H9 (cell line): ENCODE data around the gene TXNDC17. TPM values are rescaled to one million over a fixed set of nuclear protein-coding genes. Genes with fewer than 3 reads are reported as not detected.

ENCODE experiments used
- DNase-seq: peaks from one replicate; pipeline ENCODE4 v3.0.0-alpha.2; 2017
- H2AFZ ChIP-seq: one replicate; pipeline ENCODE4 v1.6.1; 2013; ENCODE audit warnings: mild to moderate bottlenecking, low read length, control low read depth, moderate library complexity
- H2AK5ac ChIP-seq: 2 replicates; pipeline ENCODE4 v1.6.1; 2013; ENCODE audit warnings: low read length, control low read depth, mixed read lengths; ENCODE audit not compliant: insufficient read length
- H2BK120ac ChIP-seq: one replicate; pipeline ENCODE4 v1.6.1; 2013; ENCODE audit warnings: low read depth, mild to moderate bottlenecking, low read length, control low read depth, inconsistent platforms; ENCODE audit not compliant: poor library complexity, severe bottlenecking
- H2BK12ac ChIP-seq: 2 replicates; pipeline ENCODE4 v1.6.1; 2013; ENCODE audit warnings: low read length, control low read depth, mixed read lengths, low read depth; ENCODE audit not compliant: insufficient read length
- H2BK15ac ChIP-seq: 2 replicates; pipeline ENCODE4 v1.6.1; 2013; ENCODE audit warnings: low read depth, low read length, control low read depth
- H2BK20ac ChIP-seq: one replicate; pipeline ENCODE4 v1.6.1; 2013; ENCODE audit warnings: low read depth, mild to moderate bottlenecking, low read length, control low read depth, inconsistent platforms; ENCODE audit not compliant: poor library complexity, severe bottlenecking
- H2BK5ac ChIP-seq: 2 replicates; pipeline ENCODE4 v1.6.1; 2013; ENCODE audit warnings: low read length, control low read depth, mixed read lengths; ENCODE audit not compliant: insufficient read length
- H3K14ac ChIP-seq: 2 replicates; pipeline ENCODE4 v1.6.1; 2013; ENCODE audit warnings: low read length, control low read depth; ENCODE audit not compliant: insufficient read depth
- H3K18ac ChIP-seq: 2 replicates; pipeline ENCODE4 v1.6.1; 2013; ENCODE audit warnings: low read depth, mild to moderate bottlenecking, mixed read lengths, low read length, control low read depth; ENCODE audit not compliant: insufficient read length
- H3K23ac ChIP-seq: 2 replicates; pipeline ENCODE4 v1.6.1; 2013; ENCODE audit warnings: low read length, control low read depth, mixed read lengths, low read depth; ENCODE audit not compliant: insufficient read length
- H3K23me2 ChIP-seq: 2 replicates; pipeline ENCODE4 v1.6.1; 2013; ENCODE audit warnings: low read depth, mild to moderate bottlenecking, mixed read lengths, low read length, control low read depth; ENCODE audit not compliant: insufficient read length, poor library complexity, severe bottlenecking
- H3K27ac ChIP-seq: 2 replicates; pipeline ENCODE4 v1.5.1; 2013; ENCODE audit warnings: low read length, control low read depth, mixed read lengths, low read depth; ENCODE audit not compliant: insufficient read length
- H3K27me3 ChIP-seq: 2 replicates; pipeline ENCODE4 v1.6.1; 2013; ENCODE audit warnings: low read length, control low read depth, inconsistent platforms; ENCODE audit not compliant: insufficient read depth
- H3K4ac ChIP-seq: 2 replicates; pipeline ENCODE4 v1.6.1; 2013; ENCODE audit warnings: low read depth, mild to moderate bottlenecking, control low read depth, inconsistent platforms, low read length, moderate library complexity
- H3K4me1 ChIP-seq: 2 replicates; pipeline ENCODE4 v1.6.1; 2013; ENCODE audit warnings: low read length, control low read depth, inconsistent platforms; ENCODE audit not compliant: insufficient read depth
- H3K4me2 ChIP-seq: 2 replicates; pipeline ENCODE4 v1.6.1; 2013; ENCODE audit warnings: low read length, control low read depth, mixed read lengths; ENCODE audit not compliant: insufficient read length, insufficient read depth
- H3K56ac ChIP-seq: 2 replicates; pipeline ENCODE4 v1.6.1; 2013; ENCODE audit warnings: low read depth, mild to moderate bottlenecking, mixed read lengths, low read length, control low read depth; ENCODE audit not compliant: insufficient read length
- H3K79me1 ChIP-seq: 2 replicates; pipeline ENCODE4 v1.6.1; 2013; ENCODE audit warnings: low read depth, mild to moderate bottlenecking, moderate library complexity, low read length, control low read depth, inconsistent platforms; ENCODE audit not compliant: insufficient read depth, poor library complexity, severe bottlenecking
- H3K79me2 ChIP-seq: 2 replicates; pipeline ENCODE4 v1.6.1; 2013; ENCODE audit warnings: low read length, control low read depth, inconsistent platforms; ENCODE audit not compliant: insufficient read depth
- H3K9ac ChIP-seq: 2 replicates; pipeline ENCODE4 v1.6.1; 2013; ENCODE audit warnings: low read length, control low read depth, mixed read lengths; ENCODE audit not compliant: insufficient read length; ENCODE audit errors: extremely low read depth
- H3K9me3 ChIP-seq: one replicate; pipeline ENCODE4 v1.6.1; 2013; ENCODE audit warnings: low read depth, low read length, inconsistent platforms; ENCODE audit not compliant: control insufficient read depth
- H3T11ph ChIP-seq: one replicate; pipeline ENCODE4 v1.6.1; 2013; ENCODE audit warnings: mild to moderate bottlenecking, low read length, control low read depth, inconsistent platforms
- H4K20me1 ChIP-seq: one replicate; pipeline ENCODE4 v1.6.1; 2013; ENCODE audit not compliant: control insufficient read depth, insufficient read length, insufficient read depth
- H4K5ac ChIP-seq: 2 replicates; pipeline ENCODE4 v1.6.1; 2013; ENCODE audit warnings: low read depth, mild to moderate bottlenecking, mixed read lengths, low read length, control low read depth; ENCODE audit not compliant: insufficient read length
- H4K8ac ChIP-seq: replicated peaks from 2 replicates; pipeline ENCODE4 v1.6.1; 2013; ENCODE audit warnings: low read length, control low read depth, mixed read lengths, low read depth; ENCODE audit not compliant: insufficient read length
- H4K91ac ChIP-seq: 2 replicates; pipeline ENCODE4 v1.6.1; 2013; ENCODE audit warnings: low read depth, mild to moderate bottlenecking, moderate library complexity, mixed read lengths, low read length, control low read depth; ENCODE audit not compliant: insufficient read length
- H3K27ac Mint-ChIP-seq, 3 experiments: 2 replicates in 2 of 3; 3 replicates in 1 of 3; pipeline ENCODE4 v1.8.0; 2020 to 2021; ENCODE audit warnings: mixed read lengths in 3 of 3, mild to moderate bottlenecking in 1 of 3, moderate library complexity in 1 of 3
- H3K27me3 Mint-ChIP-seq: 2 replicates; pipeline ENCODE4 v1.8.0; 2021; ENCODE audit warnings: low read depth, mild to moderate bottlenecking, moderate library complexity, mixed read lengths
- H3K36me3 Mint-ChIP-seq, 3 experiments: 2 replicates in 2 of 3; 3 replicates in 1 of 3; pipeline ENCODE4 v1.8.0; 2020 to 2021; ENCODE audit warnings: low read depth in 3 of 3, mixed read lengths in 3 of 3; ENCODE audit not compliant: insufficient read depth in 1 of 3
- H3K4me1 Mint-ChIP-seq, 2 experiments: 2 replicates each; pipeline ENCODE4 v1.8.0; 2020; ENCODE audit warnings: mixed read lengths in 2 of 2
- H3K4me3 Mint-ChIP-seq, 2 experiments: 2 replicates in 1 of 2; 3 replicates in 1 of 2; pipeline ENCODE4 v1.8.0; 2020 to 2021; ENCODE audit warnings: mild to moderate bottlenecking in 2 of 2, mixed read lengths in 2 of 2, moderate library complexity in 1 of 2
- H3K9me3 Mint-ChIP-seq, 2 experiments: 2 replicates in 1 of 2; 3 replicates in 1 of 2; pipeline ENCODE4 v1.8.0; 2020; ENCODE audit warnings: mild to moderate bottlenecking in 2 of 2, mixed read lengths in 2 of 2, moderate library complexity in 1 of 2
- WGBS: extraction: QIAGEN DNeasy Blood & Tissue Kit; methylation state at CpG from one replicate; pipeline ENCODE4 v1.1.7; 2013; ENCODE audit warnings: missing lambda C conversion rate, low lambda C conversion rate, mixed read lengths; ENCODE audit not compliant: insufficient read length; ENCODE audit errors: extremely low coverage; 5-methylcytosine and 5-hydroxymethylcytosine counted together
- total RNA-seq: library from RNA; stranded (reverse); gene quantifications from 2 replicates; pipeline ENCODE4 v1.2.1, GENCODE V29; 2021
- TF ChIP-seq, protein P1 (sequence below): fragments of 200-600 bp; sonication (generic); conservative IDR thresholded peaks from 3 replicates; pipeline ENCODE4 v1.8.0; 2021; ENCODE audit warnings: antibody characterized with exemption, mild to moderate bottlenecking

Gene TXNDC17
- total RNA-seq, 1 experiment from 2014 or later, result 170 TPM

DNA sequence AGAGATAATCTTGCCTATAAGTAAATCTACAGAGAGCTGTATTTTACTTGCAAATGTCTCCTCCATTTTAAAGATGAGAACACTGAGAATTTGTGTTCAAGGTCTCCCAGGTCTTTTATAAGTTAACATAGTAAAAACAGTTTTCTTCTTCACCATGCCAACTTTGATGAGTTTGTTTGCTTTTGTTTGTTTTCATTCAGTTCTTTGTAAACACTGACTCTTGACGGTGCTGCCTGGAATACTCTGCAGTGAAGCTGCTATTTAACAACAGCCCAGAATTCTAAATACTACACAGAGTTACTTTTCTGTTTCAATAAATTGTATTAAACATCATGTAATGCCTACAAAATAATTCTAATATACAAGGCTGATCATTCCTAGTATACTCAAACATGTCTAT lies 43.1 kb upstream of the TXNDC17 start:
- H3K14ac ChIP-seq, result no peak overlapping the region
- TF ChIP-seq, protein P1, sequence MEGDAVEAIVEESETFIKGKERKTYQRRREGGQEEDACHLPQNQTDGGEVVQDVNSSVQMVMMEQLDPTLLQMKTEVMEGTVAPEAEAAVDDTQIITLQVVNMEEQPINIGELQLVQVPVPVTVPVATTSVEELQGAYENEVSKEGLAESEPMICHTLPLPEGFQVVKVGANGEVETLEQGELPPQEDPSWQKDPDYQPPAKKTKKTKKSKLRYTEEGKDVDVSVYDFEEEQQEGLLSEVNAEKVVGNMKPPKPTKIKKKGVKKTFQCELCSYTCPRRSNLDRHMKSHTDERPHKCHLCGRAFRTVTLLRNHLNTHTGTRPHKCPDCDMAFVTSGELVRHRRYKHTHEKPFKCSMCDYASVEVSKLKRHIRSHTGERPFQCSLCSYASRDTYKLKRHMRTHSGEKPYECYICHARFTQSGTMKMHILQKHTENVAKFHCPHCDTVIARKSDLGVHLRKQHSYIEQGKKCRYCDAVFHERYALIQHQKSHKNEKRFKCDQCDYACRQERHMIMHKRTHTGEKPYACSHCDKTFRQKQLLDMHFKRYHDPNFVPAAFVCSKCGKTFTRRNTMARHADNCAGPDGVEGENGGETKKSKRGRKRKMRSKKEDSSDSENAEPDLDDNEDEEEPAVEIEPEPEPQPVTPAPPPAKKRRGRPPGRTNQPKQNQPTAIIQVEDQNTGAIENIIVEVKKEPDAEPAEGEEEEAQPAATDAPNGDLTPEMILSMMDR, result no peak
- no peak overlapping the region for H2BK20ac ChIP-seq
- no peak overlapping the region for H3K9ac ChIP-seq
- no peaks in the 10 kb centered on the region for H3K27me3 ChIP-seq
- Mint-ChIP-seq H3K4me3 (no peak overlapping the region), H3K4me1 (no peaks in the 10 kb centered on the region), H3K27me3 (no peaks in the 10 kb centered on the region), H3K27ac (no peak overlapping the region), H3K9me3 (no peaks in the 10 kb centered on the region), H3K36me3 (peaks cover 20 to 74% (median 39%) of the 10 kb centered on the region in 3 experiments; a peak in 6 of 7 replicates)
- no peak overlapping the region for H2AK5ac ChIP-seq
- H2BK5ac ChIP-seq, result no peak overlapping the region
- WGBS, result no CpG with 5 or more reads among the region's 1 CpG
- no peak overlapping the region for H3K56ac ChIP-seq
- H3K27ac ChIP-seq, result no peak overlapping the region
- no peaks in the 10 kb centered on the region for H3K4me1 ChIP-seq
- no peaks in the 10 kb centered on the region for H4K20me1 ChIP-seq
- no peak overlapping the region for H3K18ac ChIP-seq
- H3K9me3 ChIP-seq, result no peaks in the 10 kb centered on the region
- H4K5ac ChIP-seq, result no peak overlapping the region
- no peak overlapping the region for H4K91ac ChIP-seq
- no peak overlapping the region for H3K4me2 ChIP-seq
- H3K4ac ChIP-seq, result no peak overlapping the region
- no peaks in the 10 kb centered on the region for H3K79me1 ChIP-seq
- no peak overlapping the region for H2BK15ac ChIP-seq
- no peak for DNase-seq
- H2BK12ac ChIP-seq, result no peak overlapping the region
- no peak overlapping the region for H2BK120ac ChIP-seq
- H3T11ph ChIP-seq, result no peak overlapping the region
- H2AFZ ChIP-seq, result no peak overlapping the region
- H3K23ac ChIP-seq, result no peak overlapping the region
- no peaks in the 10 kb centered on the region for H3K79me2 ChIP-seq
- H3K23me2 ChIP-seq, result no peaks in the 10 kb centered on the region
- H4K8ac ChIP-seq, result no peak overlapping the region
